AG04450 (cell line): Measurements from ENCODE around the gene CALML5. TPM values are rescaled to one million over a fixed set of nuclear protein-coding genes. Genes with fewer than 3 reads are reported as not detected.

Source experiments
- CTCF ChIA-PET: fragments of 300-600, 350-600 bp; formaldehyde crosslinking; extraction: SDS; loops from one replicate; lab custom pipeline; 2022; ENCODE audit warnings: antibody characterized with exemption, inconsistent platforms; lab: Charles Lee
- POLR2A ChIA-PET: fragments of 350-600 bp; formaldehyde crosslinking; extraction: SDS; loops from one replicate; lab custom pipeline; 2021; ENCODE audit warnings: antibody characterized with exemption, inconsistent platforms; lab: Yijun Ruan, JAX
- DNase-seq: peaks from one replicate; pipeline ENCODE4 v3.0.0-alpha.2; 2011; ENCODE audit warnings: low read depth, low spot score
- H3K27ac ChIP-seq: one replicate; pipeline ENCODE4 v1.5.1; 2012; ENCODE audit warnings: low read depth, low read length, control low read depth
- H3K27me3 ChIP-seq: one replicate; pipeline ENCODE4 v1.6.0; 2012; ENCODE audit warnings: low read length; ENCODE audit not compliant: control insufficient read depth, insufficient read depth
- H3K4me3 ChIP-seq: 2 replicates; pipeline ENCODE4 v1.5.1; 2011; ENCODE audit warnings: mild to moderate bottlenecking, low read depth, low read length, control low read depth
- H3K9me3 ChIP-seq: 2 replicates; pipeline ENCODE4 v1.5.1; 2012; ENCODE audit warnings: low read length; ENCODE audit not compliant: control insufficient read depth, insufficient read depth
- polyA plus RNA-seq: library from polyadenylated mRNA; depleted of rRNA; stranded (reverse); fragments of >200 nt; gene quantifications from 2 replicates; pipeline ENCODE4 v1.2.3, GENCODE V29; 2011
- TF ChIP-seq, protein P1 (sequence below): IDR thresholded peaks from 2 replicates; pipeline ENCODE4 v1.5.1; 2011; ENCODE audit warnings: low read depth, low read length, control low read depth, inconsistent platforms

CALML5 gene
- polyA plus RNA-seq, 1 experiment, result not detected

DNA sequence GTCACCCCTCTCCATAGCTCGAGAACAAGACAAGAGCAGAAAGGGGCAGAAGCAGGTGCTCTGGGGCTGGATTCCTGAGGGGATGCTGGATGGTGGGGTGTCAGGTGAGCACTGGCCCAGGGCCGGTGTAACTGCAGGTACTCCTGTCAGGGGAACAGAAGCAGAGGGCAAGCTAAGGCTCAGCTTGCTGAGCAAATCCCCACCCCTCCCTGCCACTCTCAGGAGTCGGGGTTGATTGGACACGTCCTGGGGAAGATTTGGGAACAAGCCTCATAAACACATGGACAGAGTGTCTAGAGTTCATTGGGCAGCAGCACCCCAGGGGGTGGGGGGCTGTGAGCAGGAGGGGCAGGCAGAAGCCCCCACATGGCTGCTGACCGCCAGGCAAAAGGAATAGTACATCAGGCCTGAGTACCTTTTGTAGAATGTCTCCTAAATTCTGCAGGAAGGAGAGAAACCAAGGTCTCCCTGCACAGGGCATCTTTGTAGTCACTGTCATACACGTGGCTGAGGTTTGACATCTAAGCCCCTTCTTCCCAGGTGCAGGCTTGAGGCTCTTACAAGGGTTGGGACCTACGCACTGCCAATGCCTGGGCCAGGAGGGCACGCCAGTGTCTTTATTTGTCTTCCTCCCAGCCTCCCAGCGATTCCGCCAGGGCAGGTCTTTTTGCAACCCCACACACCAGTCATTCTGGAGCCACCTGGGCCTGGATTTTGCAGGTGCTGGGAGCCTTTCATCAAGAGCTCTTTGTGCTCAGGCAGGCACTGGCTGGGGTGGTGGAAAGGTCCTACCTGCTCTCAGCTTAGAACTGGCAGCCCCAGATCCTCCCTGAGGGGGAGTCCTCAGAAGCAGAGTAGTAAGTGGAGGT, 28.2 kb upstream of the CALML5 start:
- no peak for DNase-seq
- TF ChIP-seq, protein P1, sequence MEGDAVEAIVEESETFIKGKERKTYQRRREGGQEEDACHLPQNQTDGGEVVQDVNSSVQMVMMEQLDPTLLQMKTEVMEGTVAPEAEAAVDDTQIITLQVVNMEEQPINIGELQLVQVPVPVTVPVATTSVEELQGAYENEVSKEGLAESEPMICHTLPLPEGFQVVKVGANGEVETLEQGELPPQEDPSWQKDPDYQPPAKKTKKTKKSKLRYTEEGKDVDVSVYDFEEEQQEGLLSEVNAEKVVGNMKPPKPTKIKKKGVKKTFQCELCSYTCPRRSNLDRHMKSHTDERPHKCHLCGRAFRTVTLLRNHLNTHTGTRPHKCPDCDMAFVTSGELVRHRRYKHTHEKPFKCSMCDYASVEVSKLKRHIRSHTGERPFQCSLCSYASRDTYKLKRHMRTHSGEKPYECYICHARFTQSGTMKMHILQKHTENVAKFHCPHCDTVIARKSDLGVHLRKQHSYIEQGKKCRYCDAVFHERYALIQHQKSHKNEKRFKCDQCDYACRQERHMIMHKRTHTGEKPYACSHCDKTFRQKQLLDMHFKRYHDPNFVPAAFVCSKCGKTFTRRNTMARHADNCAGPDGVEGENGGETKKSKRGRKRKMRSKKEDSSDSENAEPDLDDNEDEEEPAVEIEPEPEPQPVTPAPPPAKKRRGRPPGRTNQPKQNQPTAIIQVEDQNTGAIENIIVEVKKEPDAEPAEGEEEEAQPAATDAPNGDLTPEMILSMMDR, result no peak
- CTCF ChIA-PET, result interaction anchor here (0.6 kb wide), 1 partner anchor 65 kb away, joined by 8 read pairs; no protein-coding TSS in a partner anchor
- peaks cover 11% of the 10 kb centered on the region; the same call in 1 of the 2 replicates for H3K9me3 ChIP-seq
- no peak overlapping the region for H3K27ac ChIP-seq
- no peaks in the 10 kb centered on the region for H3K27me3 ChIP-seq
- no peak overlapping the region for H3K4me3 ChIP-seq
- POLR2A ChIA-PET, result no interaction called here

DNA sequence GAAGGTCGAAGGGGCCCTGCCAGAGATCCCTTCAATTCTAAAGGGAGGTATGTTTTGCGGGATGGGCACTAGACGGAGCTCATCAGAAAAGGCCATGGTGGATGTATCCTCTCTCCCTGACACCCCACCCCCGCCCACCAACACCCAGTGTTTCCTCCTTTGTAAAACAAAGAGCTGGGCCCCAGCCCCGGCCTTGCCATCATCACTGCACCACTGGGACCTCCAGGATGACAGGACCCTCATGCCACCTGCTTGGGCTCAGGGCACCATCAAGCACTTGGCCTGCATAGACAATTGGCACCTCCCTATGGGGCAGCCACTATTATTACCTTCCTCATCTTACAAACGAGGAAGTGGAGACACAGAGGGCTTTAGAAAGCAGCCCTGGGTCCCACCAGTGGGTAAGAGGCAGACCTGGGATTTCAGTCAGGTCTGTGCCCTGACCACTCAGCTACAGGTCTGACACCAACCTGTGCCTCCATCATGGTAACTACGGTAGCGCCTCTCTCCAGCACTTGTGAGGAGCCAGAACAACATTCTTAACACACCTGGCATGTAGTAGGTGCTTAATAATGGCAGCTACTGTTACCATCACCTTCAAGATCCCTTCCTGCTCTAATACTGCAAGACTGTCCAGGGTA, 27.4 kb upstream of the CALML5 start:
- H3K27me3 ChIP-seq, result peaks cover 2% of the 10 kb centered on the region
- DNase-seq, result no peak
- CTCF ChIA-PET, result interaction anchor here (0.6 kb wide), 1 partner anchor 64 kb away, joined by 8 read pairs; no protein-coding TSS in a partner anchor
- H3K9me3 ChIP-seq, result peaks cover 11% of the 10 kb centered on the region; the same call in 1 of the 2 replicates
- H3K4me3 ChIP-seq, result no peak overlapping the region
- no peak overlapping the region for H3K27ac ChIP-seq
- TF ChIP-seq, protein P1, result no peak
- POLR2A ChIA-PET, result no interaction called here

DNA sequence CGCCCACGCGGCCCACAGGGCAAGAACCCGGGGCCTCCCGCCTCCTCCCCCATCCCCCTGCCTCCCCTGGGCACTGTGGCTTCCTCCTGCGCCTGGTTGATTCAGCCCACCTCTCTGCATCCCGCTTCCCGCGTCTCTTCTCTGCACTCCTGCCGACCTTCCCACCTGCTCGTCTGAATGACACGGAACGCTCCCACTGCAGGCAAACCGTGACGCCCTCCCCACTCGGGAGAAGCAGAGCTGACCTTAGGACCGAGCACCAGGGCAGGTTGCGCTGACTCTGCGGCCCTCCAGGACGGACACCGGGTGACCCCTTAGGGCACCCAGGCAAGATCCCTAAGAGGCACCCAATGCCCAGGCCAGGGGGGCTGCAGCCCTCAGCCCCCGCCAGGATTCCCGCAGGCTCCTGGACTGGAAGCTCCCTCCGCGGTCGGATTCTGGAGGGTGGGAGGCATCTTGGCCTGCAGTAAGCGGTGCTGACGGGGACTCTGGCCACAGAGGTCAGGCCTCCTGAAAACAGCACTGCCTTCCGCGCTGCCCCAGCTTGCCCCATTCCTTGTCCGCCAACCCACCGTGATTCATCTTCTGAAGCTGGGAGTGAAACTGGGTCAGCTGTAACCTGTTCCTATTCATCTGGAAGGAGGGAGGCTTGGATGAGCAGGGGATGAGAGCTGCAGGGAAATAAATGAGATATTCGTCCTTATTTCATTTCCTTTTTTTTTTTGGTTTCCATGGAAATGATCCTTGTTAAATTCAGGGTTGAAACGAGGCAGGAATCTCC, 26.4 kb upstream of the CALML5 start:
- TF ChIP-seq, protein P1, result no peak
- Histone ChIP-seq H3K27me3 (peaks cover 3% of the 10 kb centered on the region), H3K4me3 (no peak overlapping the region), H3K27ac (no peak overlapping the region), H3K9me3 (peaks cover 11% of the 10 kb centered on the region; the same call in 1 of the 2 replicates)
- ChIA-PET POLR2A (no interaction called here), CTCF (no interaction called here)
- no peak for DNase-seq

DNA sequence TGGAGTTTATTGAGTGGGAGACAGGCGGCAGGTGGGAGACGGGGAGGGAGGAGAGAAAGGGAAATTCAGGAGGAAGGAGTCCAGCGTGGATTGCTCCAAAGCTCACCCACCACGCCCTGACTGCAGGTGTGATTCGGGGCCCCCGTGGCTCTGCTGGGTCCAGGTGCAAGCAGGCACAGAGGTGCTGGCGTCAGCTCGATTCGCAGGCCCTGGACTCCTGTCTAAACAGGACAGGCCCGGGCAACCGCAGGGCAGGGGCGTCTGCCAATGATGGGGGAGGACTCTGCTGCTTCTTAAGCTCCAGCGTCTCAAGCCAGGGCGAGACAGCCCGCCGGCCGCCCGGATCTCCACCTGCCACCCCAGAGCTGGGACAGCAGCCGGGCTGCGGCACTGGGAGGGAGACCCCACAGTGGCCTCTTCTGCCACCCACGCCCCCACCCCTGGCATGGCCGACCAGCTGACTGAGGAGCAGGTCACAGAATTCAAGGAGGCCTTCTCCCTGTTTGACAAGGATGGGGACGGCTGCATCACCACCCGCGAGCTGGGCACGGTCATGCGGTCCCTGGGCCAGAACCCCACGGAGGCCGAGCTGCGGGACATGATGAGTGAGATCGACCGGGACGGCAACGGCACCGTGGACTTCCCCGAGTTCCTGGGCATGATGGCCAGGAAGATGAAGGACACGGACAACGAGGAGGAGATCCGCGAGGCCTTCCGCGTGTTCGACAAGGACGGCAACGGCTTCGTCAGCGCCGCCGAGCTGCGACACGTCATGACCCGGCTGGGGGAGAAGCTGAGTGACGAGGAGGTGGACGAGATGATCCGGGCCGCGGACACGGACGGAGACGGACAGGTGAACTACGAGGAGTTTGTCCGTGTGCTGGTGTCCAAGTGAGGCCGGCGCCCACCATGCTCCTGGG, 25.5 kb upstream of the CALML5 start, which contains the start of gene CALML3:
Gene CALML3 (plus strand): TSS at position 321 of the 920 bp plus-strand sequence. CDS start 125 bp downstream, at position 446.
- CTCF ChIA-PET, result interaction anchor here (1.0 kb wide), 1 partner anchor 98 kb away, joined by 3 read pairs; no protein-coding TSS in a partner anchor
- POLR2A ChIA-PET, result no interaction called here

More for the DNA sequence above, 25.5 kb upstream of the CALML5 start, which contains the start of gene CALML3:
- Histone ChIP-seq H3K9me3 (peaks cover 11% of the 10 kb centered on the region; the same call in 1 of the 2 replicates), H3K27me3 (peaks cover 4% of the 10 kb centered on the region), H3K27ac (no peak within 1 kb of the TSS), H3K4me3 (no peak within 1 kb of the TSS)
- DNase-seq, result no peak
- TF ChIP-seq, protein P1, result no peak
